Spleen (tissue), 7 donors: ENCODE measurements around the gene SEMA5B.

Source experiments
- CTCF ChIP-seq, 11 experiments: fragments of 200-600 bp in 7 of 11; fragments of 450-650 bp in 4 of 11; sonication (generic) in 4 of 11; IDR thresholded peaks in 8 of 11; conservative IDR thresholded peaks in 3 of 11; 1 replicate in 7 of 11; 2 replicates in 4 of 11; pipeline versions ENCODE4 v1.4.0 to v1.8.0; 2016 to 2021; ENCODE audit warnings: antibody characterized with exemption in 11 of 11, inconsistent platforms in 4 of 11, mild to moderate bottlenecking in 1 of 11
- POLR2A ChIP-seq, 3 donors: fragments of 450-650 bp; IDR thresholded peaks; one replicate each; pipeline ENCODE4 v1.5.1; 2017; ENCODE audit warnings: antibody characterized with exemption in 3 of 3, mild to moderate bottlenecking in 1 of 3
- POLR2AphosphoS5 ChIP-seq, 3 donors: sonication (generic); formaldehyde crosslinking; IDR thresholded peaks; one replicate each; pipeline ENCODE4 v1.5.1; 2017; ENCODE audit warnings: antibody characterized with exemption in 3 of 3
- donor health status: DM: no; HTN: no; CAD: no; lungs with moderate emphysema.
- donor health status: DM: no; HTN: no; CAD: no.
- donor health status: DM: no; HTN: no; CAD: no.

DNA sequence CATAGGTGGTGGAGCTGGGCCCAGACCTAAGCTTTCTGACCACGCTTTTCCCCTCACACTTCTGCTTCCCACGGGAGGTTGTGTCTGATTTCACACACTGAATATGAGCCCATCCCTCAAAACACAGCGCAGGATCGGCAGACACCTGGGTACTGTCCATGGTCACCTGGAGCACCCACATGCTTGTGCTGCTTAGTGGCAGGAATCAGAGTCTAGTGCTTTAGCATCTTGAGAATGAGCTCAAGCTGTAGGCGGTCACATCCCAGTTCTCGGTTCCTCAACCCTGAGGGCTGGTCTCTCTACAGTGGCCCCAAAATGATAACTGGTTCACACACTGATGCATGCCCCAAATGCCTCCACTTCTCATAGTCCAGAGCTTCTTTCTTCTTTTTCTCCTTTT is 111.0 kb downstream of the SEMA5B start:
- no peak for TF ChIP-seq POLR2A (IDR thresholded peaks at IDR 0.05)
- TF ChIP-seq CTCF (IDR thresholded peaks at IDR 0.05 in 8 of 11, conservative IDR thresholded peaks at IDR 0.05 in 3 of 11), result no peak
- TF ChIP-seq POLR2AphosphoS5 (IDR thresholded peaks at IDR 0.05), result no peak
